SK-N-MC (cell line): ENCODE results near the gene MTO1.
"Not testable (repeated sequence)": the region's sequence is repeated elsewhere in the genome, so short reads cannot be mapped to it uniquely, and the experiment has no call there.

ENCODE experiments used
- DNase-seq: peaks from one replicate; pipeline ENCODE4 v3.0.0-alpha.2; 2011; ENCODE audit warnings: low read depth, low spot score
- H3K27ac ChIP-seq: fragments of 200-600 bp; sonication (generic); 2 replicates; pipeline ENCODE4 v1.5.1; 2016; ENCODE audit warnings: mixed run types
- H3K36me3 ChIP-seq: fragments of 200-600 bp; sonication (generic); 2 replicates; pipeline ENCODE4 v1.6.1; 2017; ENCODE audit warnings: antibody characterized with exemption, low read length, mixed read lengths; ENCODE audit not compliant: insufficient read depth
- H3K4me3 ChIP-seq: fragments of 200-600 bp; sonication (generic); 2 replicates; pipeline ENCODE4 v1.5.1; 2016
- H3K9ac ChIP-seq: fragments of 200-600 bp; sonication (generic); 2 replicates; pipeline ENCODE4 v1.8.0; 2017; ENCODE audit warnings: mixed run types, mixed read lengths; ENCODE audit not compliant: insufficient read length
- H3K9me3 ChIP-seq: fragments of 200-600 bp; sonication (generic); 2 replicates; pipeline ENCODE4 v1.6.1; 2017; ENCODE audit warnings: low read depth, mild to moderate bottlenecking, antibody characterized with exemption, low read length, moderate library complexity, mixed read lengths
- EZH2 ChIP-seq: fragments of 200-600 bp; sonication (generic); IDR thresholded peaks from one replicate; pipeline ENCODE4 v1.6.1; 2017; ENCODE audit warnings: antibody characterized with exemption
- FOXP2 ChIP-seq: optimal IDR thresholded peaks from 2 replicates; pipeline ENCODE3; 2011; ENCODE audit warnings: mild to moderate bottlenecking, moderate library complexity; ENCODE audit not compliant: insufficient read depth; ENCODE audit errors: extremely low read length, control extremely low read depth
- POLR2AphosphoS5 ChIP-seq: IDR thresholded peaks from 2 replicates; pipeline ENCODE4 v1.6.1; 2012; ENCODE audit warnings: mild to moderate bottlenecking, low read depth, low read length, borderline replicate concordance

MTO1 gene

GRCh38 chr6:73518982-73519881 is 57.7 kb downstream of the MTO1 start:
- peaks cover 59% of the 10 kb centered on the region for H3K36me3 ChIP-seq
- peak overlapping the region; percentile 99 for H3K4me3 ChIP-seq
- TF ChIP-seq POLR2AphosphoS5 = peak; percentile 61
- peak overlapping the region; percentile 100 for H3K9ac ChIP-seq
- not testable (repeated sequence) for DNase-seq
- H3K27ac ChIP-seq = peak overlapping the region; percentile 99
- peaks cover 13% of the 10 kb centered on the region; the same call in 1 of the 2 replicates for H3K9me3 ChIP-seq

- Histone ChIP-seq H3K9ac (peak overlapping the region; percentile 100), H3K27ac (peak overlapping the region; percentile 99), H3K4me3 (peak overlapping the region; percentile 99), H3K36me3 (peaks cover 55% of the 10 kb centered on the region), H3K9me3 (peaks cover 13% of the 10 kb centered on the region; the same call in 1 of the 2 replicates)
- TF ChIP-seq POLR2AphosphoS5 = peak; percentile 75
- no peak for TF ChIP-seq EZH2
- TF ChIP-seq FOXP2 = peak; percentile 20
- no peak for DNase-seq
Observed at GRCh38 chr6:73519926-73520687, 58.6 kb downstream of the MTO1 start.

- DNase-seq = peak; percentile 97
- Histone ChIP-seq H3K9ac (peak within 1 kb of the TSS; percentile 100), H3K9me3 (peaks cover 13% of the 10 kb centered on the region; the same call in 1 of the 2 replicates), H3K27ac (peak within 1 kb of the TSS; percentile 99), H3K4me3 (peak within 1 kb of the TSS; percentile 99), H3K36me3 (peaks cover 48% of the 10 kb centered on the region)
- peak; percentile 69 for TF ChIP-seq FOXP2
- TF ChIP-seq POLR2AphosphoS5 = peak; percentile 100
- no peak for TF ChIP-seq EZH2
Observed at GRCh38 chr6:73520688-73521350, 59.3 kb downstream of the MTO1 start, which contains the start of gene EEF1A1. TSS of gene EEF1A1 (minus strand) at chr6:73521032. CDS start at chr6:73520026, 1,006 bp downstream.

- TF ChIP-seq FOXP2 (peak; percentile 28), POLR2AphosphoS5 (peak; percentile 63), EZH2 (no peak)
- H3K4me3 ChIP-seq = peak overlapping the region; percentile 78
- DNase-seq = no peak
Observed at GRCh38 chr6:73521351-73521985, 59.9 kb downstream of the MTO1 start.

GRCh38 chr6:73523434-73524123 is 62.0 kb downstream of the MTO1 start:
- Histone ChIP-seq H3K27ac (peak overlapping the region; percentile 4; the same call in 1 of the 2 replicates), H3K36me3 (peaks cover 22% of the 10 kb centered on the region), H3K4me3 (no peak overlapping the region), H3K9me3 (peaks cover 13% of the 10 kb centered on the region; the same call in 1 of the 2 replicates), H3K9ac (no peak overlapping the region)
- no peak for DNase-seq
- TF ChIP-seq EZH2 (no peak), POLR2AphosphoS5 (no peak), FOXP2 (no peak)

More at GRCh38 chr6:73521351-73521985, 59.9 kb downstream of the MTO1 start:
- Histone ChIP-seq H3K9ac (peak overlapping the region; percentile 82), H3K9me3 (peaks cover 13% of the 10 kb centered on the region; the same call in 1 of the 2 replicates), H3K27ac (peak overlapping the region; percentile 93), H3K36me3 (peaks cover 42% of the 10 kb centered on the region)

- Histone ChIP-seq H3K36me3 (no peaks in the 10 kb centered on the region; the same call in 1 of the 2 replicates), H3K9me3 (peaks cover 4% of the 10 kb centered on the region; the same call in 1 of the 2 replicates), H3K9ac (no peak overlapping the region), H3K4me3 (no peak overlapping the region), H3K27ac (no peak overlapping the region)
- DNase-seq = no peak
- TF ChIP-seq FOXP2 (no peak), EZH2 (no peak), POLR2AphosphoS5 (no peak)
Observed at GRCh38 chr6:73525546-73526330, 64.2 kb downstream of the MTO1 start.

- H3K9ac ChIP-seq = no peak overlapping the region
- DNase-seq = no peak
- no peaks in the 10 kb centered on the region for H3K9me3 ChIP-seq
- H3K36me3 ChIP-seq = no peaks in the 10 kb centered on the region
- no peak overlapping the region for H3K4me3 ChIP-seq
- H3K27ac ChIP-seq = no peak overlapping the region
- TF ChIP-seq FOXP2 (no peak), EZH2 (no peak), POLR2AphosphoS5 (no peak)
Observed at GRCh38 chr6:73528897-73529296, 67.4 kb downstream of the MTO1 start.
